ENCODE measurements around the gene SMIM45.
A peak's percentile ranks its signal among the peaks of the same experiment; 100 is the strongest.
"Not testable (repeated sequence)": the region's sequence is repeated elsewhere in the genome, so short reads cannot be mapped to it uniquely, and the experiment has no call there.

SMIM45 gene

GRCh38 chr22:41940832-41941765 is 10.9 kb upstream of the SMIM45 start:
- H3K4me3 ChIP-seq (ENCODE audit: extremely low read depth, insufficient read depth, low read length, poor library complexity, severe bottlenecking) = no peak overlapping the region
- 61 to 72% methylated on average over 11 of the region's 13 CpGs for WGBS, 2 experiments (ENCODE audit: insufficient coverage in 2 of 2)
- H3K36me3 ChIP-seq (ENCODE audit: control insufficient read depth, insufficient read depth, low read length) = peaks cover 62% of the 10 kb centered on the region
- H3K4me1 ChIP-seq (ENCODE audit: control insufficient read depth, insufficient read depth, low read length, poor library complexity, severe bottlenecking) = peaks cover 3% of the 10 kb centered on the region
- H3K9me3 ChIP-seq (ENCODE audit: control insufficient read depth, low read length) = no peaks in the 10 kb centered on the region
- peak overlapping the region; percentile 77 for H3K27ac ChIP-seq (ENCODE audit: low read depth, low read length, severe bottlenecking)

DNA sequence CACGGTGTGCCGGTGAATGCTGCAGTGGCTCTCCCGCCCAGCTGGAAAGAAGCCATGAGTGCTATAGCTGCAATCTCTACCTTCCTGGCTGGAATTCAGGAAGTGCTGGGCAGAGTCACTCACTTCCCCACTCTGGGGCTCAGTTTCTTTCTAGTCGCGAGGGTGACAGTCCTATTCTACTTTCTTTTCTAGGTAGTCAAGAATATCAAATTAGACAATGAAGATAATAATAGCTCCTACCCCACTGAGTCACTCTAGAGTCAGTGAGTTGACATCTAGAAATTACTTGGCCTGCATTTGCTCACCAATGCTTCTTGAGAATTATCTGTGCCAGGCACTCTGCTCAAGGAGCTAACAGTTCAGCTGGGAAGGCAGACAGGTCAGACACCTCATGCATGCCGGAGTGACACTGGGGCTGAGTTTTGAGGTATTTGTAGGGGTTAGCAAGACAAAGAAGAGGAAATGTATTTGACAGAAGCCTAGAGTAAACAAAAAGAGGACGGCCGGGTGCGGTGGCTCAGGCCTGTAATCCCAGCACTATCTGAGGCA is 8.2 kb upstream of the SMIM45 start:
- Histone ChIP-seq H3K4me3 (ENCODE audit: extremely low read depth, insufficient read depth, low read length, poor library complexity, severe bottlenecking) (no peak overlapping the region), H3K27ac (ENCODE audit: low read depth, low read length, severe bottlenecking) (no peak overlapping the region), H3K4me1 (ENCODE audit: control insufficient read depth, insufficient read depth, low read length, poor library complexity, severe bottlenecking) (peaks cover 3% of the 10 kb centered on the region), H3K36me3 (ENCODE audit: control insufficient read depth, insufficient read depth, low read length) (peaks cover 49% of the 10 kb centered on the region), H3K9me3 (ENCODE audit: control insufficient read depth, low read length) (no peaks in the 10 kb centered on the region)
- WGBS, 2 experiments (ENCODE audit: insufficient coverage in 2 of 2) = 90 to 98% methylated on average over 7 of the region's 9 CpGs

DNA sequence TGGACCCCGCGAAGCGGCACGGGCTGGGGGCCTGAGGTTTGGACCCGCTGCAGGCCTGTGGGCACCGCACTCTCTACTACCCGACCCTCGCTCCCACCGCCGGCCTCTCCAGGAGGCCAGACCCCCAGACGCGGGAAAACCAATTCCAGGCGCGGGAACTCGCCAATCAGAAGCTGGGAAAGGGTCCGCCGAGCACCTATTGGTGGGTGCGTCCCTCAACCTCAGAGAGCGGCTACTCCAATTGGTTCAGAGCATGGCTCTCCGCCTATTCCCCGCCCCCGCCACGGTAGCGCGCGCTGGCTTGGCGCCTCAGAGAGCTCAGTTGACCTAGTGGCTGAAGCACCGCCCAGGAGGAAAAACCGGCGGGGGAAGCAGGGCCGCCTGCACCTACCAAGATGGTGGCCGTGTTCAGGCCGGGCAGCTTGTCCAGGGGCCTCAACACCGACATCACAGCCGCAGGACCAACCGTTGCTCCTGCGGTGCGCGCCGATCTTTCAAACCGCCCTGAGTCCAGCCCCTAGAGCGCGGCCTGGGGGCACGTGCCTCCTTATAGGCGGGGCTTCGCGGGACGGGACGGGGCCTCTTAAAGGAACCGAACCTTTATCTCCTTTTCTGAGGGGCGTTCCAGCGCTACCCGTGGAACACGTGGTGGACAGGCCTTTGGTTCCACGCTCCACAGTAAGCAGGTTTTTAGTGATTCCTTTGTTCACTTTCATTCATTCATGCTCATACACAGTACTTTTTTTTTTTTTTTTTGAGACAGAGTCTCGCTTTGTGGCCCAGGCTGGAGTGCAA is 5.1 kb upstream of the SMIM45 start, which contains the start of gene CENPM:
CENPM (minus strand) TSS at position 524 of the 795 bp plus-strand sequence; CDS start at position 448, 76 bp downstream.
- H3K27ac ChIP-seq (ENCODE audit: low read depth, low read length, severe bottlenecking) = peak within 1 kb of the TSS; percentile 43
- H3K4me3 ChIP-seq (ENCODE audit: extremely low read depth, insufficient read depth, low read length, poor library complexity, severe bottlenecking) = peak within 1 kb of the TSS; percentile 62
- peaks cover 3% of the 10 kb centered on the region for H3K4me1 ChIP-seq (ENCODE audit: control insufficient read depth, insufficient read depth, low read length, poor library complexity, severe bottlenecking)
- H3K36me3 ChIP-seq (ENCODE audit: control insufficient read depth, insufficient read depth, low read length) = peaks cover 28% of the 10 kb centered on the region
- H3K9me3 ChIP-seq (ENCODE audit: control insufficient read depth, low read length) = no peaks in the 10 kb centered on the region
- WGBS, 2 experiments (ENCODE audit: insufficient coverage in 2 of 2) = 2% methylated on average over 55 to 56 of the region's 56 CpGs

DNA sequence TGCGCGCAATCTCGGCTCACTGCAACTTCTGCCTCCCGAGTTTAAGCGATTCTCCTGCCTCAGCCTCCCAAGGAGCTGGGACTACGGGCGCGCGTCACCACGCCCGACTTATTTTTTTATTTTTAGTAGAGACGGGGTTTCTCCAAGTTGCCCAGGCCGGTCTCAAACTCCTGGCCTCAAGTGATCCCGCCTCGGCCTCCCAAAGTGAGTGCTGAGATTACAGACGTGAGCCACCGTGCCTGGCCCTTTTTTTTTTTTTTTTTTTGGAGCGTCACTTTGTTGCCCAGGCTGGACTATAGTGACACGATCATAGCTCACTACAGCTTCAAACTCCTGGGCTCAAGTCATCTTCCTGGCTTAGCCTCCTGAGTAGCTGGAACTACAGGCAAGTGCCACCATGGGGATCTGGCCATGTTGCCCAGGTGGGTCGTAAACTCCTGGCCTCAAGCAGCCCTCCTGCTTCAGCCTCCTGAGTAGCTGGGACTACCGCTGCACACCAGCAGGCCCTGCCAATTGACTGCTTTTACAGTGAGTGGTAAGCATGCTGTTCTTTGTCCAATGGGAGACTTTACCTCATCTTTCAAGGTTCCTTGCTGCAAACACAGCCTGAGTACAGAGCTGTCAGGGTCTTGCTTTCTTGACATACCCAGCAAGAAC is 4.4 kb upstream of the SMIM45 start:
- Histone ChIP-seq H3K4me1 (ENCODE audit: control insufficient read depth, insufficient read depth, low read length, poor library complexity, severe bottlenecking) (peaks cover 3% of the 10 kb centered on the region), H3K9me3 (ENCODE audit: control insufficient read depth, low read length) (no peaks in the 10 kb centered on the region), H3K27ac (ENCODE audit: low read depth, low read length, severe bottlenecking) (no peak overlapping the region), H3K4me3 (ENCODE audit: extremely low read depth, insufficient read depth, low read length, poor library complexity, severe bottlenecking) (peak overlapping the region; percentile 62), H3K36me3 (ENCODE audit: control insufficient read depth, insufficient read depth, low read length) (peaks cover 27% of the 10 kb centered on the region)
- WGBS, 2 experiments (ENCODE audit: insufficient coverage in 2 of 2) = 85 to 89% methylated on average over 19 to 20 of the region's 21 CpGs

GRCh38 chr22:41948142-41948541 is 3.8 kb upstream of the SMIM45 start:
- Histone ChIP-seq H3K4me1 (ENCODE audit: control insufficient read depth, insufficient read depth, low read length, poor library complexity, severe bottlenecking) (peaks cover 3% of the 10 kb centered on the region), H3K9me3 (ENCODE audit: control insufficient read depth, low read length) (no peaks in the 10 kb centered on the region), H3K4me3 (ENCODE audit: extremely low read depth, insufficient read depth, low read length, poor library complexity, severe bottlenecking) (no peak overlapping the region), H3K36me3 (ENCODE audit: control insufficient read depth, insufficient read depth, low read length) (peaks cover 21% of the 10 kb centered on the region), H3K27ac (ENCODE audit: low read depth, low read length, severe bottlenecking) (no peak overlapping the region)
- WGBS, 2 experiments (ENCODE audit: insufficient coverage in 2 of 2) = 89 to 100% methylated on average over 1 of the region's 2 CpGs

DNA sequence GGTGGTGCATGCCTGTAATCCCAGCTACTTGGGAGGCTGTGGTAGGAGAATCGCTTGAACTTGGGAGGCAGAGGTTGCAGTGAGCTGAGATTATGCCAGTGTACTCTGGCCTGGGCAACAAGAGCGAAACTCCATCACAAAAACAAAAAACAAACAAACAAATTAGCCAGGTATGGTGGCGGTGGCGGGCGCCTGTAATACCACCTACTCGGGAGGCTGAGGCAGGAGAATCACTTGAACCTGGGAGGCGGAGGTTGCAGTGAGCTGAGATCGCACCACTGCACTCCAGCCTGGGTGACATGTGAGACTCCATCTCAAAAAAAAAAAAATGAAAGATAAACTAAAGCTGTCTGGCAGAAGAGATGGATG is 3.0 kb upstream of the SMIM45 start:
- peaks cover 14% of the 10 kb centered on the region for H3K36me3 ChIP-seq (ENCODE audit: control insufficient read depth, insufficient read depth, low read length)
- 94 to 96% methylated on average over 5 to 6 of the region's 8 CpGs for WGBS, 2 experiments (ENCODE audit: insufficient coverage in 2 of 2)
- not testable (repeated sequence) for H3K4me3 ChIP-seq (ENCODE audit: extremely low read depth, insufficient read depth, low read length, poor library complexity, severe bottlenecking); H3K4me1 ChIP-seq (ENCODE audit: control insufficient read depth, insufficient read depth, low read length, poor library complexity, severe bottlenecking); H3K9me3 ChIP-seq (ENCODE audit: control insufficient read depth, low read length); H3K27ac ChIP-seq (ENCODE audit: low read depth, low read length, severe bottlenecking)

DNA sequence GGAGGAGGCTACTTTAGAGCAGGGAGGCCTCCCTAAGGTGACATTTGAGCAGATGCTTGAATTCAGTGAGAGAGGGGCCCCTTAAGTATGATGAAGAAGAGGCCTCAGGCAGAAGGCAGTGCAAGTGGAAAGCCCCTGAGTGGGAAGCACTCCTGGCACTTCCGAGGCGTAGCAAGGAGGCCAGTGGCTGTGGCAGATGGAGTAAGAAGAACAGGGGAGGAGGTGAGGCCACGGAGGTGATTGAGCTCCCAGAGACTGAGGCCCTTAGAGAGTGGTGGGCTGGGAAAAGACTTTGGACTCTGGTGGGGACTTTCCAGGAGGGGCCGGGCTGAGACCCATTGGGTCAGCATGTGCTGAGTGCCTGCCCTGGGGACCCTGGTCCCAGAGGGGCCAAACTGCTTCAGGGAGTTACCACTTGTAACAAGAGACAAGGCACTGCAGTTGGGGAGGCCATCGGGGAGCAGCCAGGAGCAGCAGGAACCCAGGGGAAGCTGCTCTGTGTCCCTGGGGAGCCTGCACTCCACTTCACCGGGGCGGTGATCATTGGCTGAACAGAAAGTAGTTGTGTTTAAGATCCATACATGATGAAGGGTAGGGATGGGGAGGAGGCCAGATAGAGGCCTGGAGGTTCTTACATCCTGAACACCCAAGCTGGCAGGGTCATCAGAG is 2.5 kb upstream of the SMIM45 start:
- Histone ChIP-seq H3K4me1 (ENCODE audit: control insufficient read depth, insufficient read depth, low read length, poor library complexity, severe bottlenecking) (peaks cover 3% of the 10 kb centered on the region), H3K9me3 (ENCODE audit: control insufficient read depth, low read length) (no peaks in the 10 kb centered on the region), H3K4me3 (ENCODE audit: extremely low read depth, insufficient read depth, low read length, poor library complexity, severe bottlenecking) (no peak overlapping the region), H3K36me3 (ENCODE audit: control insufficient read depth, insufficient read depth, low read length) (peaks cover 8% of the 10 kb centered on the region), H3K27ac (ENCODE audit: low read depth, low read length, severe bottlenecking) (no peak overlapping the region)
- WGBS, 2 experiments (ENCODE audit: insufficient coverage in 2 of 2) = 94 to 97% methylated on average over 5 to 7 of the region's 7 CpGs

DNA sequence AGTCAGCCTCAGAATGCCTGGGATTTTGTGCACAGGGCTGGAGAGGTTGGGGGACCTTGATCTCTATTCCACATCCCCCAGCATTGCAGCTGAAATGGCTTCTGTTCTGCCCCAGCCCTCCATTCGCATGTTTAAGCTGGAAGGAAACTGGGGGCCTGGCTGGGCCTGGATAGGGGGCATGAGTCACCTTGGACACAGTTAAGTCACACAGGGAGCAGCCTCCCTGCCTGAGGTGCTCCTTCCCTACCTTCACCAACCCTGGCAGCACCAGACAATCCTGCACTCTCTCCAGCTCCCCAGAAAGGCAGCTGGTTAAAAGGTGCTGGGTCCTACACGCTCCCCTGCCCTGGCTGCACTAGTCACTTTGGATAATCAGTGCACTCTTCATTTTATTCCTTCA is 763 bp downstream of the SMIM45 start:
- no peak overlapping the region for H3K27ac ChIP-seq (ENCODE audit: low read depth, low read length, severe bottlenecking)
- H3K4me1 ChIP-seq (ENCODE audit: control insufficient read depth, insufficient read depth, low read length, poor library complexity, severe bottlenecking) = no peaks in the 10 kb centered on the region
- WGBS, 2 experiments (ENCODE audit: insufficient coverage in 2 of 2) = 100% methylated on average over 1 of the region's 2 CpGs; no CpG with 5 or more reads in 1 of the 2 experiments
- H3K9me3 ChIP-seq (ENCODE audit: control insufficient read depth, low read length) = no peaks in the 10 kb centered on the region
- H3K36me3 ChIP-seq (ENCODE audit: control insufficient read depth, insufficient read depth, low read length) = no peaks in the 10 kb centered on the region
- H3K4me3 ChIP-seq (ENCODE audit: extremely low read depth, insufficient read depth, low read length, poor library complexity, severe bottlenecking) = no peak overlapping the region

DNA sequence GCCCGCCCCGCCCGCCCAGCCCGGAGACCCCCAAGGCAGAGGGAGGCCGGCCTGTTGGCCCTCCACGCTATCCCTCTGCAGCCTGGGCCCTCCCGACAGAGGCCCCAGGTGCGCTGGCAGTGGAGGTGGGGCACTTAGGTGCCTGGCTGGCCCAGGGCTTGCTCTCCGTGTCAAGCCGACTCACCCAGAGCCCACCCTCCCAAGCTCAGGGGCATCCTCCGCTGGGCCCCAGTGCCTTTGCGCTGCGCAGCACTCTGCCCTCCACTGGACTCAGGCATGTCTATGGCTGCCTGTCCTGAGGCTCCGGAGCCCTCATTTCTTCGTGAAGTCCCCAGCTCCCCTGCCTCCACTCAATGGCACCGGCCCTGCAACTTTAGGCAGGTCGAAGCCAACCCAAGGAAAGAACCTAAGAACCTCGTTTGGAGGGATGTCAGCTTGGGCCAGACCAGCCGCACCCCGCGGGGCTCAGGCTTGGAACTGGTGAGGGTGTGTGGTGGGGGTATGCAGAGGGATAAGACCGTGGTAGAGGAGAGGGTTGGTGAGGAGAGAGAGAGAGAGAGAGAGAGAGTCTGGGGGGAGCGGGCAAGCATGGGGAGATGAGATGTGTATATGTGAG is 6.1 kb downstream of the SMIM45 start:
- WGBS, 2 experiments (ENCODE audit: insufficient coverage in 2 of 2) = 70 to 85% methylated on average over 12 to 16 of the region's 23 CpGs
- H3K9me3 ChIP-seq (ENCODE audit: control insufficient read depth, low read length) = no peaks in the 10 kb centered on the region
- H3K4me3 ChIP-seq (ENCODE audit: extremely low read depth, insufficient read depth, low read length, poor library complexity, severe bottlenecking) = no peak overlapping the region
- H3K4me1 ChIP-seq (ENCODE audit: control insufficient read depth, insufficient read depth, low read length, poor library complexity, severe bottlenecking) = no peaks in the 10 kb centered on the region
- H3K36me3 ChIP-seq (ENCODE audit: control insufficient read depth, insufficient read depth, low read length) = no peaks in the 10 kb centered on the region
- no peak overlapping the region for H3K27ac ChIP-seq (ENCODE audit: low read depth, low read length, severe bottlenecking)

All from mesodermal cell (in vitro differentiated cells).